HG03521 (cell line): ENCODE data around the gene TCF25.
A peak's percentile ranks its signal among the peaks of the same experiment; 100 is the strongest.
"Not testable (repeated sequence)": the region's sequence is repeated elsewhere in the genome, so short reads cannot be mapped to it uniquely, and the experiment has no call there.

Experiments
- ATAC-seq: cut with Tn5 transposase; IDR thresholded peaks from one replicate; pipeline ENCODE4 v1.9.1; 2021; ENCODE audit warnings: mild to moderate bottlenecking, moderate library complexity; ENCODE audit not compliant: unreplicated experiment

The TCF25 gene

GRCh38 chr16:89871895-89872294 lies 1.5 kb upstream of the TCF25 start:
- no peak for ATAC-seq

GRCh38 chr16:89873972-89874689 lies 739 bp downstream of the TCF25 start:
- peak; percentile 67 for ATAC-seq

DNA sequence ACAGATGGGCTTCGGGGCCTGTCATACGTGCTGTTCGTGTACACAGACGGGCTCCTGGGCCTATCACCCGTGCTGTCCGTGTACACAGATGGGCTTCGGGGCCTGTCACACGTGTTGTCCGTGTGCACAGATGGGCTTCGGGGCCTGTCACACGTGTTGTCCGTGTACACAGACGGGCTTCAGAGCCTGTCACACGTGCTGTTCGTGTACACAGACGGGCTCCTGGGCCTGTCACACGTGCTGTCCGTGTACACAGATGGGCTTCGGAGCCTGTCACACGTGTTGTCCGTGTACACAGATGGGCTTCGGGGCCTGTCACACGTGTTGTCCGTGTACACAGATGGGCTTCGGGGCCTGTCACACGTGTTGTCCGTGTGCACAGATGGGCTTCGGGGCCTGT lies 5.7 kb downstream of the TCF25 start:
- not testable (repeated sequence) for ATAC-seq

GRCh38 chr16:89880477-89881367 lies 7.3 kb downstream of the TCF25 start:
- no peak for ATAC-seq

- no peak for ATAC-seq
These were observed 8.0 kb downstream of the TCF25 start for GRCh38 chr16:89881368-89881730.

GRCh38 chr16:89883346-89884040 lies 10.1 kb downstream of the TCF25 start:
- ATAC-seq = no peak

DNA sequence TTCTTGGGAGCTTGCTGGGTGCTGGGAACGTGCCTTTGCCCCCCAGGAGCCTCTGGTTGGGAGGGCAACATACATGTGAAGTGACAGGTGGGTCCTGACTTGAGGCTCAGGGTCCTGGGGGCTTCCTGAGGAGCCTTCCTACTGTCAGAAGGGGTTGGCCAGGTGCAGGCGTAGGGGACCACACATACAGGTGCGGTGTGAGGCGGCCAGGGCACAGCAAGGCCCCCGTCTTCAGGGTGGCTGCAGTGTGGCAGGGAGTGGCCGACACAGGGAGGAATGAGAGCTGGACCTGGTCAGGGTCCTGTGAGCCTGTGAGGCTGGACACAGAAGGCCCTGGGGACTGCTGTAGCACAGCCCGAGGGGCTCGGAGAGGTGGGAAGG lies 10.6 kb downstream of the TCF25 start:
- no peak for ATAC-seq

DNA sequence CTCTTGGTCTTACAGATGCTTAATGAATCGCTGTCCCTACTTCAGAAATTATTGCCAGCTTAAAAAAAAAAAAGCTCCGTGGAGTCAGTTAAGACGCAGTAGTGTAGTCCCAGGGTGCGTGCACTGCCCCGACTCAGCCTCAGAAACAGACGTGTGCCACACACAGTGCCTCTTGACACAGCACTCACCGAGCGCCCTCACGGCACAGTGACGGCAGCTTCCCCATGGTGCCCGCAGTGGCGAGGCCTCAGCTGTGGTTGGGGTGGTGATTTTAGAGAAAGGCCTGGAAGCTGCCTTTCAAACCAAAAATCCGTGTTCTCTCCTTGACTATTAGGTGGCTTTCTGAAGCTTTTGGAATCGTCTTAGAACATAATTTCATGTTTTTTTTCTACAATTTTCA lies 13.9 kb downstream of the TCF25 start:
- no peak for ATAC-seq

DNA sequence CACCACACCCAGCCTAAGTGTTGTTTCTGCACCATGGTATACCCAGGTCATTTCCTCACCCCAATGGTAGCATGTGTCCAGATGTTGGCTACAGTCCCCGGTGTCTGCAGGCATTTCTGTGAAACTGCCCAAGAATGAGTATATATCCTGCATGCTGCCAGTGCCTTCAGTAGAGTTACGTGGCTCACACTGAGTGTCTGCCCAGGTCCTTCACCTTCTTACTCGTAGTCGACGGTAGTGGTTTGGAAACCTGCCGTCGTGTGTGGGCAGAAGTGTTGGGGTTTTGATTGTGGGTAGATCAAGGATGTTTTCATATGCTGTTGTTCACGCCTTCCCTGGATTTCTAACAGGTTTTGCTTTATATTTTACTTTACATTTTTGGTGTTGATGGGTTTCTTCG lies 16.8 kb downstream of the TCF25 start:
- no peak for ATAC-seq

- no peak for ATAC-seq
These were observed 17.7 kb downstream of the TCF25 start for GRCh38 chr16:89890886-89891657.

GRCh38 chr16:89892055-89892630 lies 18.8 kb downstream of the TCF25 start:
- no peak for ATAC-seq

GRCh38 chr16:89892635-89893034 lies 19.2 kb downstream of the TCF25 start:
- ATAC-seq = no peak

DNA sequence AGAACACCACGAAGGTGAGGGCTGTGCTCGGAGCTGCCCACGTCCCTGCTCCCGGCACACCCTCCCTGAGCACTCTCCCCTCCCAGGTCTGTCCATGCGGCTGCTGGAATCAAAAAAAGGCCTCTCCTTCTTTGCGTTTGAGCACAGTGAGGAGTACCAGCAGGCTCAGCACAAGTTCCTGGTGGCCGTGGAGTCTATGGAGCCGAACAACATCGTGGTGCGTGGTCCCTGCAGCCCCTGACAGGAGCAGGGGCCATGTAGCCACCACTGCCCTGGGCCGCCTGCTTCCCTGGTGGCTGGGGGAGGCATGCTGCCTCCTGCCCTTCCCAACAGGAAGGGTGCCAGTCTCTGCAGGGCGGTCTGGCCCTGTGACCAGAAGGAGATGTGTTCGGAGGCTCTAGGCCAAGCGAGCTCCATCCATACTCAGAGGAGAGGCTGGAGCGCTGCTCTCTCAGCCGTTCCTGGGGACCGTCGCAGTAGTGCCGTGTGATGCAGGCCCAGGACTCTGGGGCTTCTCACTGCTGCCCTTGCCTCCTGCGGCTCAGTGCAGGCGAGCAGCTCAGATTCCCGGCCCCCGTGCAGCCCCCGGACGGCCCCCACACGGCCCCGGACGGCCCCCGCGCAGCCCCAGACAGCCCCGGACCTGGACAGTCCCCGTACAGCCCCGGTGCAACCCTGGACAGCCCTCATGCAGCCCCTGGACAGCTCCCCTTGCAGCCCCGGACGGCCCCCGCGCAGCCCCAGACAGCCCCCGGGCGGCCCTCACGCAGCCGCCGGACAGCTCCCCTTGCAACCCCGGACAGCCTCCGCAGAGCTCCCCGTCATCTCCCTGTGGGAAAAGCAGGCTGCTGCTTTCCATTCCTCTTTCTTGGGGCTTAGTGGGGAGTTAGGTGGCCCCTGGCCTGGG lies 20.5 kb downstream of the TCF25 start:
- no peak for ATAC-seq

- no peak for ATAC-seq
These were observed 22.3 kb downstream of the TCF25 start for GRCh38 chr16:89895482-89896250.

- ATAC-seq = no peak
These were observed 23.8 kb downstream of the TCF25 start for GRCh38 chr16:89897204-89897603.

DNA sequence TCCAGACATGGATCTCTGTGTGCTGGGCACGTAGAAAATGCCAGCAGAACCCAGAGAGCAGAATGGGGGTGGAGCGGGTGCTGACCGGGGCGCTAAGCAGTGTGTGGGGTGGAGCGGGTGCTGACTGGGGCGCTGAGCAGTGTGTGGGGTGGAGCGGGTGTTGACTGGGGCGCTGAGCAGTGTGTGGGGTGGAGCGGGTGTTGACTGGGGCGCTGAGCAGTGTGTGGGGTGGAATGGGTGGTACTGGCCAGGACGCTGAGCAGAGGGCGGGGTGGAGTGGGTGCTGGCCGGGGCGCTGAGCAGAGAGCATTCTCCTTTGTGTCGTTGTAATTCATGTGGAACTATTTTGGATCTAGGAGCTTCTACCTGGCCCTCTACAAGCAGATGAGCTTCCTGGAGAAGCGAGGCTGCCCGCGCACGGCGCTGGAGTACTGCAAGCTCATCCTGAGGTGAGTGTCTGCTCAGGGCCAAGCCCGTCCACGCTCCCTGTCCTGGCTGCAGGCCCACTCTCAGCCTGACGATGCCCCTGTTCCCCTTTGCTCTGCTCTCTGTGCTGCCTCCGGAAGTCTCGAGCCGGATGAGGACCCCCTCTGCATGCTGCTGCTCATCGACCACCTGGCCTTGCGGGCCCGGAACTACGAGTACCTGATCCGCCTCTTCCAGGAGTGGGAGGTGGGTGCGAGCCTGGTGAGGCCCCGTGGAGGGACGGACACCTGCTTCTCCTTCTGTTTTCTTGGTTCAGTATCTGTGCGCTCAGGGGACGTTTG lies 25.0 kb downstream of the TCF25 start:
- no peak for ATAC-seq

DNA sequence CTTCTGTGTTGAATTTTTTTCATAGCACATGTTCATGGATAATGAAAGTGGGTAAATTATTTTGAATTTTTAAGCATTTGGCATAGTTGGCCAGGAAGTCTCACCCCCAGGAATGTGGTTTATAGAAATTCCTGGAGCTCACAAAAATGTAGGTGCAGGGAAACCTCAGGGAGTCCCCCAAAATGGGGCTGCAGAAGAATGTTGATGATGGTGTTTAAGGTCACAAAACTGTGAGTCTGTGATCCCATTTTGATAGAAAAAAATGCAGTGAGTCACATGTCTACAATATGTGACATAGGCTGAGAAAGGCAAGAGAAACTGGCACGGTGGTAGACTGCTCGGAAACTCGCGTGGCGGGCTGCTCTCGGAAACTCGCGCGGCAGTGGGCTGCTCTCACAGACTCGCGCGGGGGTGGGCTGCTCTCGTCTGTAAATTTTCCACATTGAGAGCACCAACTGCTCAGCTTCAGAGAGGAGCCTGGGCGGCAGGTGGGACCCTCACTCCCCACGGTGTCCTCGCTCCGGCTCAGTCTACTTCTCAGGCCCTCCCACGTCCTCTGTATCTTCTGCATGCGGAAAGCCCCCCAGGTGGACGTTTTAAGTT lies 26.6 kb downstream of the TCF25 start:
- no peak for ATAC-seq

DNA sequence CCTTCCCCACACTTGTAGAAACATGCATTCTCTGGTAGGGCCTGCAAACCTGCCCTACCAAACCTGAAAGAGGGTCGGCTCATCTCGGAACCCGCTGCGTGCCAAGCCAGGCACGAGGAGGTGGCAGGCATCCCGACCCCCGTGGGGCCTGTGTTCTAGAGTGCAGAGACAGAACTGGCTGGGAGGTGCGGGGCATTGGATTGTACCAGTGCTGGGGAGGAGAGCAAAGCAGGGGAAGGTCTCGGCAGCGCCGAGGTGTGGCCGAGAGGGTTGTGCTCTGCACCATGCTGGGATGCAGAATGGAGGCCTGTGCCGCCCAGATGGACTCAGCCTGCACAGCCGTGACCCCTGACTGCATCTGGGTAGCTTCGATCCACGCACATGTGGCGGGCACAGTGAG lies 27.5 kb downstream of the TCF25 start:
- no peak for ATAC-seq
